ENCODE results near the gene SCFD2.
"Not testable (repeated sequence)": the region's sequence is repeated elsewhere in the genome, so short reads cannot be mapped to it uniquely, and the experiment has no call there.

The SCFD2 gene

GRCh38 chr4:53059871-53060270 is 306.0 kb downstream of the SCFD2 start:
- no peak for DNase-seq

- DNase-seq = no peak
Observed at GRCh38 chr4:53059256-53059655, 306.6 kb downstream of the SCFD2 start.

GRCh38 chr4:53057679-53058078 is 308.2 kb downstream of the SCFD2 start:
- DNase-seq = no peak

GRCh38 chr4:53057108-53057507 is 308.8 kb downstream of the SCFD2 start:
- DNase-seq = not testable (repeated sequence)

- no peak for DNase-seq
Observed at GRCh38 chr4:53055716-53056403, 310.0 kb downstream of the SCFD2 start.

- DNase-seq = no peak
Observed at GRCh38 chr4:53055274-53055673, 310.6 kb downstream of the SCFD2 start.

GRCh38 chr4:53050361-53050774 is 315.5 kb downstream of the SCFD2 start:
- no peak for DNase-seq

GRCh38 chr4:53049528-53049927 is 316.3 kb downstream of the SCFD2 start:
- DNase-seq = no peak

GRCh38 chr4:53044651-53044960 is 321.3 kb downstream of the SCFD2 start:
- DNase-seq = no peak

GRCh38 chr4:53043891-53044650 is 321.8 kb downstream of the SCFD2 start:
- DNase-seq = no peak

- peak in 2 of 56 donors; percentile 5 to 9 for DNase-seq
Observed at GRCh38 chr4:53043055-53043454, 322.8 kb downstream of the SCFD2 start.

- DNase-seq = no peak
Observed at GRCh38 chr4:53040851-53041250, 325.0 kb downstream of the SCFD2 start.

GRCh38 chr4:53040459-53040815 is 325.4 kb downstream of the SCFD2 start:
- no peak for DNase-seq

- no peak for DNase-seq
Observed at GRCh38 chr4:53039741-53040458, 326.0 kb downstream of the SCFD2 start.

GRCh38 chr4:53037892-53038291 is 328.0 kb downstream of the SCFD2 start:
- DNase-seq = no peak

- DNase-seq = not testable (repeated sequence)
Observed at GRCh38 chr4:53032908-53033307, 333.0 kb downstream of the SCFD2 start.

- DNase-seq = no peak
Observed at GRCh38 chr4:53026233-53026632, 339.6 kb downstream of the SCFD2 start.

GRCh38 chr4:53023677-53024299 is 342.1 kb downstream of the SCFD2 start:
- DNase-seq = no peak

GRCh38 chr4:53022513-53023100 is 343.3 kb downstream of the SCFD2 start:
- no peak for DNase-seq

GRCh38 chr4:53021754-53022512 is 343.9 kb downstream of the SCFD2 start:
- no peak for DNase-seq
